ENCODE data around the gene ISOC1.

ISOC1 gene

GRCh38 chr5:129122560-129122959 lies 28.0 kb downstream of the ISOC1 start:
- no peak overlapping the region for H3K4me3 ChIP-seq (ENCODE audit: low read depth, low read length)
- DNase-seq: no peak
- H3K9me3 ChIP-seq: no peaks in the 10 kb centered on the region
- peaks cover 28% of the 10 kb centered on the region for H3K4me1 ChIP-seq
- no peaks in the 10 kb centered on the region for H3K36me3 ChIP-seq
- no peak for TF ChIP-seq CTCF (IDR thresholded peaks at IDR 0.05; ENCODE audit: low read depth, low read length)
- no peaks in the 10 kb centered on the region for H3K27me3 ChIP-seq

GRCh38 chr5:129124608-129125007 lies 30.1 kb downstream of the ISOC1 start:
- DNase-seq: peak; percentile 44
- Histone ChIP-seq H3K9me3 (no peaks in the 10 kb centered on the region), H3K36me3 (no peaks in the 10 kb centered on the region), H3K4me1 (peaks cover 13% of the 10 kb centered on the region), H3K4me3 (ENCODE audit: low read depth, low read length) (no peak overlapping the region), H3K27me3 (no peaks in the 10 kb centered on the region)
- TF ChIP-seq CTCF (IDR thresholded peaks at IDR 0.05; ENCODE audit: low read depth, low read length): no peak

- Histone ChIP-seq H3K27me3 (no peaks in the 10 kb centered on the region), H3K36me3 (no peaks in the 10 kb centered on the region), H3K4me3 (ENCODE audit: low read depth, low read length) (no peak overlapping the region), H3K9me3 (no peaks in the 10 kb centered on the region), H3K4me1 (peaks cover 13% of the 10 kb centered on the region)
- DNase-seq: no peak
- no peak for TF ChIP-seq CTCF (IDR thresholded peaks at IDR 0.05; ENCODE audit: low read depth, low read length)
These were observed 31.3 kb downstream of the ISOC1 start for GRCh38 chr5:129125819-129126218.

- Histone ChIP-seq H3K4me1 (no peaks in the 10 kb centered on the region; the same call in none of the 2 replicates), H3K9me3 (no peaks in the 10 kb centered on the region; the same call in 1 of the 2 replicates), H3K36me3 (no peaks in the 10 kb centered on the region), H3K4me3 (ENCODE audit: low read depth, low read length) (no peak overlapping the region), H3K27me3 (no peaks in the 10 kb centered on the region)
- no peak for DNase-seq
- no peak for TF ChIP-seq CTCF (IDR thresholded peaks at IDR 0.05; ENCODE audit: low read depth, low read length)
These were observed 39.0 kb downstream of the ISOC1 start for GRCh38 chr5:129133553-129133952.

- Histone ChIP-seq H3K4me3 (ENCODE audit: low read depth, low read length) (no peak overlapping the region), H3K4me1 (no peaks in the 10 kb centered on the region), H3K27me3 (no peaks in the 10 kb centered on the region), H3K9me3 (no peaks in the 10 kb centered on the region; the same call in 1 of the 2 replicates), H3K36me3 (no peaks in the 10 kb centered on the region)
- DNase-seq: peak; percentile 18
- TF ChIP-seq CTCF (IDR thresholded peaks at IDR 0.05; ENCODE audit: low read depth, low read length): peak; percentile 54
These were observed 41.1 kb downstream of the ISOC1 start for GRCh38 chr5:129135633-129136032.

- Histone ChIP-seq H3K27me3 (no peaks in the 10 kb centered on the region), H3K4me1 (peaks cover 10% of the 10 kb centered on the region), H3K36me3 (no peaks in the 10 kb centered on the region), H3K9me3 (no peaks in the 10 kb centered on the region; the same call in 1 of the 2 replicates), H3K4me3 (ENCODE audit: low read depth, low read length) (no peak overlapping the region)
- TF ChIP-seq CTCF (IDR thresholded peaks at IDR 0.05; ENCODE audit: low read depth, low read length): no peak
- no peak for DNase-seq
These were observed 43.1 kb downstream of the ISOC1 start for GRCh38 chr5:129137637-129138036.

All from BE2C (cell line).